ENCODE data around the gene MAN2A2. TPM values are rescaled to one million over a fixed set of nuclear protein-coding genes. Genes with fewer than 3 reads are reported as not detected.

MAN2A2 gene
- total and polyA plus RNA-seq, 7 experiments from 2014 or later: 7.1 to 171 (median 132) TPM

- peak overlapping the region; percentile 87 to 100 (median 98) for H3K4me3 Mint-ChIP-seq
- H3K27me3 ChIP-seq (ENCODE audit: control insufficient read depth in 2 of 2, insufficient read depth in 2 of 2, low read length in 2 of 2): no peaks in the 10 kb centered on the region
- ATAC-seq: no peak
- intact Hi-C loops (cut with micrococcal nuclease): loop anchor here (1.0 to 10.0 kb wide), 6 partner anchors 25 to 1595 kb away; partner anchors contain the start of genes IDH2 (in 1 of the 2), POLG (in 1 of the 2), RCCD1 (in 1 of the 2) and SLCO3A1 (in 1 of the 2)
- no peaks in the 10 kb centered on the region for H3K36me3 ChIP-seq (ENCODE audit: control insufficient read depth in 2 of 3, insufficient read depth in 3 of 3, low read length in 3 of 3)
- CTCF ChIA-PET: interaction anchor here (0.7 to 10.2 kb wide), 4 partner anchors 26 to 541 kb away, joined by 3 to 150 read pairs (median 35); partner anchors contain the start of genes IQGAP1, MAN2A2 and RCCD1
- peaks cover 0 to 2% (median 0%) of the 10 kb centered on the region in 11 donors for H3K9me3 Mint-ChIP-seq
- H3K27ac ChIP-seq (ENCODE audit: low read depth, low read length): peak overlapping the region; percentile 79
- POLR2A ChIA-PET: interaction anchor here (0.6 to 9.3 kb wide), 15 partner anchors 7 to 994 kb away, joined by 3 to 213 read pairs (median 4); partner anchors contain the start of genes MAN2A2, RCCD1 and VPS33B
- peaks cover 20 to 35% of the 10 kb centered on the region in 2 donors for H3K4me1 ChIP-seq (ENCODE audit: control insufficient read depth in 2 of 2, insufficient read depth in 2 of 2, low read length in 2 of 2)
- peak overlapping the region; percentile 94 to 99 (median 98) for H3K27ac Mint-ChIP-seq
- peaks cover 25 to 51% (median 37%) of the 10 kb centered on the region in 7 donors for H3K4me1 Mint-ChIP-seq
- H3K36me3 Mint-ChIP-seq: peaks cover 0 to 5% (median 0%) of the 10 kb centered on the region in 5 donors
- peak in 1 of 9 donors; percentile 11 for DNase-seq
- peak overlapping the region; percentile 68 for H3K4me3 ChIP-seq (ENCODE audit: low read length)
- H3K27me3 Mint-ChIP-seq: no peaks in the 10 kb centered on the region
- no peaks in the 10 kb centered on the region for H3K9me3 ChIP-seq (ENCODE audit: control insufficient read depth in 2 of 3, low read length in 3 of 3)
These were observed 26.3 kb downstream of the MAN2A2 start for GRCh38 chr15:90929246-90930019.

- Mint-ChIP-seq H3K4me1 (peaks cover 27 to 53% (median 44%) of the 10 kb centered on the region in 7 donors), H3K9me3 (peaks cover 0 to 2% (median 0%) of the 10 kb centered on the region in 11 donors), H3K27ac (peak overlapping the region; percentile 94 to 99 (median 98)), H3K36me3 (peaks cover 0 to 5% (median 0%) of the 10 kb centered on the region in 5 donors), H3K27me3 (no peaks in the 10 kb centered on the region), H3K4me3 (peak overlapping the region; percentile 96 to 100 (median 98))
- intact Hi-C loops (cut with micrococcal nuclease): loop anchor here (1.0 to 10.0 kb wide), 8 partner anchors 23 to 1596 kb away; partner anchors contain the start of genes IDH2 (in 1 of the 2), MAN2A2 (in 1 of the 2), POLG (in 1 of the 2) and RCCD1 (in 1 of the 2)
- CTCF ChIA-PET: interaction anchor here (0.5 to 10.2 kb wide), 15 partner anchors 8 to 1058 kb away, joined by 3 to 150 read pairs (median 4); partner anchors contain the start of genes MAN2A2, RCCD1 and VPS33B
- Histone ChIP-seq H3K4me3 (ENCODE audit: low read length) (peak overlapping the region; percentile 97), H3K4me1 (ENCODE audit: control insufficient read depth in 2 of 2, insufficient read depth in 2 of 2, low read length in 2 of 2) (peaks cover 27 to 45% of the 10 kb centered on the region in 2 donors), H3K27me3 (ENCODE audit: control insufficient read depth in 2 of 2, insufficient read depth in 2 of 2, low read length in 2 of 2) (no peaks in the 10 kb centered on the region), H3K9me3 (ENCODE audit: control insufficient read depth in 2 of 3, low read length in 3 of 3) (no peaks in the 10 kb centered on the region), H3K27ac (ENCODE audit: low read depth, low read length) (peak overlapping the region; percentile 79), H3K36me3 (ENCODE audit: control insufficient read depth in 2 of 3, insufficient read depth in 3 of 3, low read length in 3 of 3) (no peaks in the 10 kb centered on the region)
- POLR2A ChIA-PET: interaction anchor here (0.5 to 9.3 kb wide), 18 partner anchors 8 to 919 kb away, joined by 3 to 213 read pairs (median 6); partner anchors contain the start of genes BLM, MAN2A2, RCCD1 and TTLL13
- ATAC-seq (no peak), DNase-seq (no peak)
These were observed 27.9 kb downstream of the MAN2A2 start for GRCh38 chr15:90930861-90931574.

- Histone ChIP-seq H3K27me3 (ENCODE audit: control insufficient read depth in 2 of 2, insufficient read depth in 2 of 2, low read length in 2 of 2) (no peaks in the 10 kb centered on the region), H3K27ac (ENCODE audit: low read depth, low read length) (peak overlapping the region; percentile 79), H3K4me3 (ENCODE audit: low read length) (peak overlapping the region; percentile 97), H3K9me3 (ENCODE audit: control insufficient read depth in 2 of 3, low read length in 3 of 3) (no peaks in the 10 kb centered on the region), H3K36me3 (ENCODE audit: control insufficient read depth in 2 of 3, insufficient read depth in 3 of 3, low read length in 3 of 3) (no peaks in the 10 kb centered on the region), H3K4me1 (ENCODE audit: control insufficient read depth in 2 of 2, insufficient read depth in 2 of 2, low read length in 2 of 2) (peaks cover 32 to 50% of the 10 kb centered on the region in 2 donors)
- intact Hi-C loops (cut with micrococcal nuclease): loop anchor here (1.0 to 10.0 kb wide), 7 partner anchors 28 to 1597 kb away; partner anchors contain the start of genes IDH2 (in 1 of the 2), MAN2A2 (in 1 of the 2), POLG (in 1 of the 2) and SLCO3A1 (in 1 of the 2)
- Mint-ChIP-seq H3K4me1 (peaks cover 32 to 58% (median 49%) of the 10 kb centered on the region in 7 donors), H3K4me3 (peak overlapping the region; percentile 96 to 100 (median 98)), H3K9me3 (peaks cover 0 to 2% (median 0%) of the 10 kb centered on the region in 11 donors), H3K27me3 (no peaks in the 10 kb centered on the region), H3K27ac (peak overlapping the region; percentile 91 to 99 (median 98)), H3K36me3 (peaks cover 0 to 10% (median 3%) of the 10 kb centered on the region in 5 donors)
- DNase-seq (no peak), ATAC-seq (no peak)
- ChIA-PET POLR2A (interaction anchor here (0.6 to 9.3 kb wide), 20 partner anchors 9 to 919 kb away, joined by 3 to 213 read pairs (median 4); partner anchors contain the start of genes BLM, MAN2A2, RCCD1 and TTLL13), CTCF (interaction anchor here (0.5 to 10.2 kb wide), 15 partner anchors 8 to 1058 kb away, joined by 3 to 150 read pairs (median 4); partner anchors contain the start of genes MAN2A2, RCCD1 and VPS33B)
These were observed 28.4 kb downstream of the MAN2A2 start for GRCh38 chr15:90931575-90931827.

GRCh38 chr15:90931828-90932659 lies 28.9 kb downstream of the MAN2A2 start, which contains the start of gene HDDC3:
TSS of gene HDDC3 (minus strand) at chr15:90932549. CDS start at chr15:90932540, 9 bp downstream.
- H3K27me3 Mint-ChIP-seq: no peaks in the 10 kb centered on the region
- Histone ChIP-seq H3K27ac (ENCODE audit: low read depth, low read length) (peak within 1 kb of the TSS; percentile 79), H3K4me1 (ENCODE audit: control insufficient read depth in 2 of 2, insufficient read depth in 2 of 2, low read length in 2 of 2) (peaks cover 33 to 50% of the 10 kb centered on the region in 2 donors), H3K9me3 (ENCODE audit: control insufficient read depth in 2 of 3, low read length in 3 of 3) (no peaks in the 10 kb centered on the region), H3K4me3 (ENCODE audit: low read length) (peak within 1 kb of the TSS; percentile 97), H3K27me3 (ENCODE audit: control insufficient read depth in 2 of 2, insufficient read depth in 2 of 2, low read length in 2 of 2) (no peaks in the 10 kb centered on the region), H3K36me3 (ENCODE audit: control insufficient read depth in 2 of 3, insufficient read depth in 3 of 3, low read length in 3 of 3) (no peaks in the 10 kb centered on the region)
- CTCF ChIA-PET: interaction anchor here (0.5 to 10.2 kb wide), 18 partner anchors 9 to 1059 kb away, joined by 3 to 150 read pairs (median 4); partner anchors contain the start of genes AP3S2, MAN2A2, RCCD1 and VPS33B
- intact Hi-C loops (cut with micrococcal nuclease): loop anchor here (1.0 to 10.0 kb wide), 9 partner anchors 29 to 1597 kb away; partner anchors contain the start of genes CIB1 (in 1 of the 2), IDH2 (in 1 of the 2), MAN2A2 (in 1 of the 2) and POLG (in 1 of the 2)
- H3K36me3 Mint-ChIP-seq: peaks cover 0 to 10% (median 3%) of the 10 kb centered on the region in 5 donors
- peak; percentile 80 to 98 (median 88) for DNase-seq
- peak within 1 kb of the TSS; percentile 96 to 100 (median 98) for H3K4me3 Mint-ChIP-seq
- H3K27ac Mint-ChIP-seq: peak within 1 kb of the TSS; percentile 91 to 99 (median 98)
- H3K4me1 Mint-ChIP-seq: peaks cover 36 to 63% (median 53%) of the 10 kb centered on the region in 7 donors
- peaks cover 0 to 2% (median 0%) of the 10 kb centered on the region in 11 donors for H3K9me3 Mint-ChIP-seq
- peak; percentile 72 for ATAC-seq
- POLR2A ChIA-PET: interaction anchor here (0.6 to 9.3 kb wide), 23 partner anchors 9 to 1037 kb away, joined by 3 to 213 read pairs (median 4); partner anchors contain the start of genes BLM, MAN2A2, RCCD1 and TTLL13

GRCh38 chr15:90932660-90932991 lies 29.5 kb downstream of the MAN2A2 start:
- ChIA-PET POLR2A (interaction anchor here (0.6 to 9.3 kb wide), 14 partner anchors 10 to 1038 kb away, joined by 3 to 213 read pairs (median 5); partner anchors contain the start of genes BLM, MAN2A2, RCCD1 and VPS33B), CTCF (interaction anchor here (0.6 to 10.2 kb wide), 13 partner anchors 9 to 1039 kb away, joined by 3 to 150 read pairs (median 7); partner anchors contain the start of genes AP3S2, MAN2A2, RCCD1 and VPS33B)
- H3K4me1 ChIP-seq (ENCODE audit: control insufficient read depth in 2 of 2, insufficient read depth in 2 of 2, low read length in 2 of 2): peaks cover 33 to 50% of the 10 kb centered on the region in 2 donors
- Mint-ChIP-seq H3K4me3 (peak overlapping the region; percentile 96 to 100 (median 98)), H3K36me3 (peaks cover 0 to 10% (median 3%) of the 10 kb centered on the region in 5 donors), H3K4me1 (peaks cover 36 to 63% (median 53%) of the 10 kb centered on the region in 7 donors), H3K27ac (peak overlapping the region in 8 of 9 donors; percentile 91 to 99 (median 98)), H3K9me3 (peaks cover 0 to 2% (median 0%) of the 10 kb centered on the region in 11 donors), H3K27me3 (no peaks in the 10 kb centered on the region)
- H3K4me3 ChIP-seq (ENCODE audit: low read length): peak overlapping the region; percentile 97
- no peak for DNase-seq
- H3K27ac ChIP-seq (ENCODE audit: low read depth, low read length): peak overlapping the region; percentile 79
- intact Hi-C loops (cut with micrococcal nuclease): loop anchor here in 1 of 2 donors (1.0 to 10.0 kb wide), 7 partner anchors 61 to 1598 kb away; partner anchors contain the start of genes CIB1, IDH2, POLG and SLCO3A1
- no peaks in the 10 kb centered on the region for H3K27me3 ChIP-seq (ENCODE audit: control insufficient read depth in 2 of 2, insufficient read depth in 2 of 2, low read length in 2 of 2)
- no peaks in the 10 kb centered on the region for H3K9me3 ChIP-seq (ENCODE audit: control insufficient read depth in 2 of 3, low read length in 3 of 3)
- no peaks in the 10 kb centered on the region for H3K36me3 ChIP-seq (ENCODE audit: control insufficient read depth in 2 of 3, insufficient read depth in 3 of 3, low read length in 3 of 3)
- no peak for ATAC-seq
